Neuronal stem cell (in vitro differentiated cells): ENCODE results near the gene FBLN7.

ENCODE experiments used
- DNase-seq: peaks from one replicate; pipeline ENCODE4 v3.0.0-alpha.2; 2013; ENCODE audit warnings: low spot score
- H2AFZ ChIP-seq: one replicate; pipeline ENCODE4 v1.6.1; 2013; ENCODE audit warnings: mild to moderate bottlenecking, low read length, inconsistent platforms
- H2AK5ac ChIP-seq: 2 replicates; pipeline ENCODE4 v1.6.1; 2013; ENCODE audit warnings: low read depth, mild to moderate bottlenecking, inconsistent platforms, low read length, moderate library complexity, mixed read lengths
- H2BK120ac ChIP-seq: 2 replicates; pipeline ENCODE4 v1.6.1; 2013; ENCODE audit warnings: low read depth, mild to moderate bottlenecking, inconsistent platforms, low read length, moderate library complexity, mixed read lengths
- H2BK12ac ChIP-seq: one replicate; pipeline ENCODE4 v1.6.1; 2013; ENCODE audit warnings: low read length, inconsistent platforms
- H2BK15ac ChIP-seq: 2 replicates; pipeline ENCODE4 v1.6.1; 2013; ENCODE audit warnings: mild to moderate bottlenecking, low read length, inconsistent platforms, mixed read lengths
- H2BK5ac ChIP-seq: one replicate; pipeline ENCODE4 v1.6.1; 2013; ENCODE audit warnings: inconsistent platforms, mild to moderate bottlenecking, low read length, moderate library complexity
- H3K14ac ChIP-seq: one replicate; pipeline ENCODE4 v1.6.1; 2013; ENCODE audit warnings: low read length, inconsistent platforms
- H3K18ac ChIP-seq: 2 replicates; pipeline ENCODE4 v1.6.1; 2013; ENCODE audit warnings: low read length, inconsistent platforms
- H3K23ac ChIP-seq: 2 replicates; pipeline ENCODE4 v1.6.1; 2013; ENCODE audit warnings: low read depth, mild to moderate bottlenecking, mixed read lengths, low read length, inconsistent platforms; ENCODE audit not compliant: poor library complexity
- H3K27ac ChIP-seq: replicated peaks from 3 replicates; pipeline ENCODE4 v1.5.1; 2013; ENCODE audit warnings: low read length, inconsistent platforms
- H3K27me3 ChIP-seq, 3 experiments: 2 replicates each; pipeline ENCODE4 v1.6.1; 2013; ENCODE audit warnings: low read length in 3 of 3, mild to moderate bottlenecking in 2 of 3, inconsistent platforms in 1 of 3, low read depth in 1 of 3, mixed read lengths in 1 of 3, moderate library complexity in 1 of 3; ENCODE audit not compliant: control insufficient read depth in 3 of 3, insufficient read depth in 3 of 3
- H3K36me3 ChIP-seq, 2 donors: replicated peaks in 1 of 2; 2 replicates each; pipeline ENCODE4 v1.6.1; 2013; ENCODE audit warnings: low read length in 2 of 2; ENCODE audit not compliant: control insufficient read depth in 2 of 2, insufficient read depth in 2 of 2
- H3K4ac ChIP-seq: 2 replicates; pipeline ENCODE4 v1.6.1; 2013; ENCODE audit warnings: inconsistent platforms, mild to moderate bottlenecking, low read length, moderate library complexity
- H3K4me1 ChIP-seq, 2 donors: 1 replicate in 1 of 2; 2 replicates in 1 of 2; pipeline ENCODE4 v1.6.1; 2013; ENCODE audit warnings: low read length in 2 of 2, low read depth in 1 of 2; ENCODE audit not compliant: control insufficient read depth in 2 of 2, insufficient read depth in 1 of 2
- H3K4me2 ChIP-seq: one replicate; pipeline ENCODE4 v1.6.1; 2013; ENCODE audit warnings: mild to moderate bottlenecking, low read length, inconsistent platforms; ENCODE audit not compliant: insufficient read depth, poor library complexity, severe bottlenecking
- H3K4me3 ChIP-seq, 2 donors: 2 replicates each; pipeline ENCODE4 v1.5.1; 2013; ENCODE audit warnings: low read length in 2 of 2, mild to moderate bottlenecking in 2 of 2, inconsistent platforms in 1 of 2, moderate library complexity in 1 of 2
- H3K79me1 ChIP-seq: one replicate; pipeline ENCODE4 v1.6.1; 2013; ENCODE audit warnings: low read depth, mild to moderate bottlenecking, inconsistent platforms, low read length, moderate library complexity
- H3K9ac ChIP-seq: one replicate; pipeline ENCODE4 v1.6.1; 2013; ENCODE audit warnings: mild to moderate bottlenecking, low read depth, low read length, inconsistent platforms; ENCODE audit not compliant: poor library complexity
- H3K9me3 ChIP-seq, 2 donors: replicated peaks in 1 of 2; 2 replicates each; pipeline versions ENCODE3 to v1.6.1; 2013; ENCODE audit warnings: low read length in 2 of 2, mild to moderate bottlenecking in 2 of 2, inconsistent platforms in 1 of 2, low read depth in 1 of 2, mixed read lengths in 1 of 2, moderate library complexity in 1 of 2; ENCODE audit not compliant: control insufficient read depth in 2 of 2, insufficient read depth in 1 of 2
- H4K8ac ChIP-seq: one replicate; pipeline ENCODE4 v1.6.1; 2013; ENCODE audit warnings: low read depth, mild to moderate bottlenecking, inconsistent platforms, low read length, moderate library complexity
- H4K91ac ChIP-seq: one replicate; pipeline ENCODE4 v1.6.1; 2013; ENCODE audit warnings: low read length, low read depth, mild to moderate bottlenecking, inconsistent platforms; ENCODE audit not compliant: poor library complexity
- WGBS, 2 donors: extraction: QIAGEN DNeasy Blood & Tissue Kit; methylation state at CpG; one replicate each; pipeline ENCODE4 v1.1.7; 2013; ENCODE audit warnings: missing lambda C conversion rate in 2 of 2, mixed read lengths in 1 of 2; ENCODE audit not compliant: insufficient read length in 2 of 2, insufficient replicate concordance in 1 of 2; ENCODE audit errors: extremely low coverage in 2 of 2; 5-methylcytosine and 5-hydroxymethylcytosine counted together

Gene FBLN7

GRCh38 chr2:112162341-112162740 is 24.2 kb downstream of the FBLN7 start:
- no peak overlapping the region for H3K4me2 ChIP-seq
- H3K9ac ChIP-seq = no peak overlapping the region
- no peak overlapping the region for H3K23ac ChIP-seq
- H2BK15ac ChIP-seq = no peak overlapping the region
- no peak overlapping the region for H3K4ac ChIP-seq
- peak overlapping the region; percentile 21 for H3K18ac ChIP-seq
- no peak overlapping the region for H4K91ac ChIP-seq
- no peak overlapping the region for H2BK12ac ChIP-seq
- H2AFZ ChIP-seq = no peak overlapping the region
- H3K14ac ChIP-seq = no peak overlapping the region
- H4K8ac ChIP-seq = no peak overlapping the region
- H2BK5ac ChIP-seq = no peak overlapping the region
- peaks cover 0 to 7% of the 10 kb centered on the region in 2 donors for H3K36me3 ChIP-seq
- DNase-seq = no peak
- H3K9me3 ChIP-seq = no peaks in the 10 kb centered on the region
- peaks cover 3% of the 10 kb centered on the region for H3K79me1 ChIP-seq
- WGBS, 2 donors = no CpG with 5 or more reads among the region's 6 CpGs
- H2AK5ac ChIP-seq = no peak overlapping the region
- no peak overlapping the region for H2BK120ac ChIP-seq
- no peaks in the 10 kb centered on the region for H3K27me3 ChIP-seq
- H3K4me3 ChIP-seq = no peak overlapping the region
- H3K4me1 ChIP-seq = peaks cover 0 to 2% of the 10 kb centered on the region in 2 donors
- H3K27ac ChIP-seq = no peak overlapping the region

GRCh38 chr2:112162956-112163355 is 24.8 kb downstream of the FBLN7 start:
- H3K9me3 ChIP-seq = no peaks in the 10 kb centered on the region
- H3K27me3 ChIP-seq = no peaks in the 10 kb centered on the region
- no peak overlapping the region for H4K8ac ChIP-seq
- H3K4me3 ChIP-seq = no peak overlapping the region
- H4K91ac ChIP-seq = no peak overlapping the region
- peaks cover 0 to 8% of the 10 kb centered on the region in 2 donors for H3K36me3 ChIP-seq
- H3K23ac ChIP-seq = no peak overlapping the region
- no peak overlapping the region for H2AK5ac ChIP-seq
- no peak overlapping the region for H2BK120ac ChIP-seq
- H2BK12ac ChIP-seq = no peak overlapping the region
- no peak overlapping the region for H3K9ac ChIP-seq
- no peak overlapping the region for H3K27ac ChIP-seq
- H2BK5ac ChIP-seq = no peak overlapping the region
- no peak overlapping the region for H2BK15ac ChIP-seq
- H3K79me1 ChIP-seq = peaks cover 3% of the 10 kb centered on the region
- no peak overlapping the region for H3K4ac ChIP-seq
- H3K4me2 ChIP-seq = no peak overlapping the region
- no peak overlapping the region for H3K18ac ChIP-seq
- H3K14ac ChIP-seq = no peak overlapping the region
- no peak for DNase-seq
- WGBS, 2 donors = no CpG with 5 or more reads among the region's 11 CpGs
- H2AFZ ChIP-seq = no peak overlapping the region
- H3K4me1 ChIP-seq = peaks cover 0 to 2% of the 10 kb centered on the region in 2 donors

GRCh38 chr2:112163541-112163981 is 25.4 kb downstream of the FBLN7 start:
- Histone ChIP-seq H2BK5ac (no peak overlapping the region), H2BK15ac (no peak overlapping the region), H3K14ac (no peak overlapping the region), H2AFZ (no peak overlapping the region), H3K4me3 (no peak overlapping the region), H2BK120ac (no peak overlapping the region), H3K36me3 (peaks cover 0 to 9% of the 10 kb centered on the region in 2 donors), H3K27me3 (no peaks in the 10 kb centered on the region), H3K79me1 (peaks cover 3% of the 10 kb centered on the region), H3K4ac (no peak overlapping the region), H3K27ac (no peak overlapping the region), H2AK5ac (no peak overlapping the region), H3K4me2 (no peak overlapping the region), H3K18ac (no peak overlapping the region), H2BK12ac (no peak overlapping the region), H3K9me3 (no peaks in the 10 kb centered on the region), H4K91ac (no peak overlapping the region), H3K9ac (no peak overlapping the region), H3K4me1 (peaks cover 0 to 2% of the 10 kb centered on the region in 2 donors), H3K23ac (no peak overlapping the region), H4K8ac (no peak overlapping the region)
- no peak for DNase-seq
- WGBS, 2 donors = no CpG with 5 or more reads among the region's 9 CpGs

GRCh38 chr2:112164876-112165275 is 26.7 kb downstream of the FBLN7 start:
- no peak overlapping the region for H3K14ac ChIP-seq
- DNase-seq = no peak
- no peak overlapping the region for H2AK5ac ChIP-seq
- H3K79me1 ChIP-seq = peaks cover 3% of the 10 kb centered on the region
- H3K4me3 ChIP-seq = no peak overlapping the region
- H3K9me3 ChIP-seq = no peaks in the 10 kb centered on the region
- peaks cover 0 to 3% of the 10 kb centered on the region in 2 donors for H3K4me1 ChIP-seq
- H3K18ac ChIP-seq = no peak overlapping the region
- no peak overlapping the region for H4K91ac ChIP-seq
- H2BK12ac ChIP-seq = no peak overlapping the region
- H2BK120ac ChIP-seq = no peak overlapping the region
- no peak overlapping the region for H2BK5ac ChIP-seq
- no peak overlapping the region for H2BK15ac ChIP-seq
- H3K9ac ChIP-seq = no peak overlapping the region
- no peak overlapping the region for H3K4me2 ChIP-seq
- H3K27ac ChIP-seq = no peak overlapping the region
- H4K8ac ChIP-seq = no peak overlapping the region
- no peak overlapping the region for H2AFZ ChIP-seq
- WGBS, 2 donors = no CpG with 5 or more reads among the region's 11 CpGs
- H3K27me3 ChIP-seq = no peaks in the 10 kb centered on the region
- no peak overlapping the region for H3K23ac ChIP-seq
- H3K36me3 ChIP-seq = peaks cover 0 to 11% of the 10 kb centered on the region in 2 donors
- H3K4ac ChIP-seq = no peak overlapping the region
